AG09309 (cell line): ENCODE results near the gene CANT1.
"Not testable (repeated sequence)": the region's sequence is repeated elsewhere in the genome, so short reads cannot be mapped to it uniquely, and the experiment has no call there.

Experiments
- DNase-seq: peaks from one replicate; pipeline ENCODE4 v3.0.0-alpha.2; 2010; ENCODE audit warnings: low read depth
- H3K4me3 ChIP-seq: 2 replicates; pipeline ENCODE4 v1.5.1; 2011; ENCODE audit warnings: mild to moderate bottlenecking, low read depth, low read length, moderate library complexity; ENCODE audit not compliant: control insufficient read depth
- TF ChIP-seq, protein P1 (sequence below): IDR thresholded peaks from 2 replicates; pipeline ENCODE4 v1.5.1; 2011; ENCODE audit warnings: mild to moderate bottlenecking, low read depth, low read length, inconsistent platforms; ENCODE audit not compliant: insufficient read depth, control insufficient read depth; ENCODE audit errors: missing control alignments

CANT1 gene

DNA sequence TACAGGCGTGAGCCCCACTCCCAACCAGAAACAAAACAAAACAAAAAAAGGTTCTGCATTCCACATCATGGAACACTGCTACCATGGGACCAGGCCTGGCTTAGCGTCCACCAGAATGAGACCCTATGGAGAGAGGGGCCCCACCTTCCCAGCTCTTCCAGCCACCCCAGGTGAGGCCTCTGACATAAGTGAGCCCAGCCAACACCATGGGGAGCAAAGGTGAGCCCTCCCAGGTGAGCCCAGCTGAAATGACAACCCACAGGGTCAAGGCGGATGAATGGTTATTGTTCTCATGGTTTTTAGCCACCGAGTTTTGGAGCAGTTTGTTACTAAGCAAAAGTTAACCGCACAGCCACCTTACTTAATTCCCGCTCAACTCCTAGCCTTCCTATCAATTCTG, 46.2 kb downstream of the CANT1 start:
- no peak for DNase-seq
- no peak overlapping the region for H3K4me3 ChIP-seq
- TF ChIP-seq, protein P1, sequence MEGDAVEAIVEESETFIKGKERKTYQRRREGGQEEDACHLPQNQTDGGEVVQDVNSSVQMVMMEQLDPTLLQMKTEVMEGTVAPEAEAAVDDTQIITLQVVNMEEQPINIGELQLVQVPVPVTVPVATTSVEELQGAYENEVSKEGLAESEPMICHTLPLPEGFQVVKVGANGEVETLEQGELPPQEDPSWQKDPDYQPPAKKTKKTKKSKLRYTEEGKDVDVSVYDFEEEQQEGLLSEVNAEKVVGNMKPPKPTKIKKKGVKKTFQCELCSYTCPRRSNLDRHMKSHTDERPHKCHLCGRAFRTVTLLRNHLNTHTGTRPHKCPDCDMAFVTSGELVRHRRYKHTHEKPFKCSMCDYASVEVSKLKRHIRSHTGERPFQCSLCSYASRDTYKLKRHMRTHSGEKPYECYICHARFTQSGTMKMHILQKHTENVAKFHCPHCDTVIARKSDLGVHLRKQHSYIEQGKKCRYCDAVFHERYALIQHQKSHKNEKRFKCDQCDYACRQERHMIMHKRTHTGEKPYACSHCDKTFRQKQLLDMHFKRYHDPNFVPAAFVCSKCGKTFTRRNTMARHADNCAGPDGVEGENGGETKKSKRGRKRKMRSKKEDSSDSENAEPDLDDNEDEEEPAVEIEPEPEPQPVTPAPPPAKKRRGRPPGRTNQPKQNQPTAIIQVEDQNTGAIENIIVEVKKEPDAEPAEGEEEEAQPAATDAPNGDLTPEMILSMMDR = no peak

GRCh38 chr17:78962984-78963348, 46.6 kb downstream of the CANT1 start:
- DNase-seq, H3K4me3 ChIP-seq: not testable (repeated sequence)

GRCh38 chr17:78962345-78962983, 47.1 kb downstream of the CANT1 start:
- H3K4me3 ChIP-seq = no peak overlapping the region
- TF ChIP-seq, protein P1 = no peak
- no peak for DNase-seq

GRCh38 chr17:78961571-78961970, 48.0 kb downstream of the CANT1 start:
- H3K4me3 ChIP-seq = no peak overlapping the region
- DNase-seq = no peak
- TF ChIP-seq, protein P1 = no peak

GRCh38 chr17:78960928-78961327, 48.6 kb downstream of the CANT1 start:
- no peak for DNase-seq
- H3K4me3 ChIP-seq = no peak overlapping the region
- TF ChIP-seq, protein P1 = no peak

DNA sequence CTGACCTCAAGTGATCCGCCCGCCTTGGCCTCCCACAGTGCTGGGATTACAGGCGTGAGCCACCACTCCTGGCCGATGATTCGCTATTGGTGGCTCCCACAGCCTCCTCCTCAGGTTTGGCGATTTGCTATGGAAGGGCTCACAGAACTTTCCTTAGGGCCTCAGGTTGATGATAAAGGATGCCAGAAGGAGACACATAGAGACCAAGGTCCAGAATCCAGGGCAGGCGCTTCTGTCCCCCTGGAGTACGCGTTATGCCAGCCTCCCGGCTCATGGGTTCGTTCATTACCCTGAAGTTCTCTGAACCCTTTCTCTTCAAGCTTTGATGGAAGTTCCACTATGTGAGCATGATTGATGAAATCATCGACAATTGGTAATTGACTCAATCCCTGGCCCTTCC, 49.8 kb downstream of the CANT1 start:
- TF ChIP-seq, protein P1 = no peak
- H3K4me3 ChIP-seq = no peak overlapping the region
- DNase-seq = no peak

- no peak for DNase-seq
- TF ChIP-seq, protein P1 = no peak
- no peak overlapping the region for H3K4me3 ChIP-seq
Observed at GRCh38 chr17:78958641-78959127, 50.9 kb downstream of the CANT1 start.
